CD4-positive, alpha-beta T cell treated with Interleukin-21 for 1 hour (primary cell): ENCODE measurements around the gene KCNH3.
"Not testable (repeated sequence)": the region's sequence is repeated elsewhere in the genome, so short reads cannot be mapped to it uniquely, and the experiment has no call there.

Experiments
- DNase-seq: peaks from one replicate; pipeline ENCODE4 v3.0.0-alpha.2; 2020

Gene KCNH3

GRCh38 chr12:49588721-49589516 lies 50.1 kb downstream of the KCNH3 start:
- no peak for DNase-seq

- no peak for DNase-seq
Observed at GRCh38 chr12:49598527-49598926, 59.7 kb downstream of the KCNH3 start.

- no peak for DNase-seq
Observed at GRCh38 chr12:49599961-49600360, 61.1 kb downstream of the KCNH3 start.

- DNase-seq = no peak
Observed at GRCh38 chr12:49603721-49604120, 64.9 kb downstream of the KCNH3 start.

- DNase-seq = no peak
Observed at GRCh38 chr12:49604856-49605255, 66.0 kb downstream of the KCNH3 start.

GRCh38 chr12:49605539-49605938 lies 66.7 kb downstream of the KCNH3 start, which contains the start of gene FAM186B:
Gene FAM186B (minus strand): TSS chr12:49605639. CDS start chr12:49605477, 162 bp downstream.
- DNase-seq = not testable (repeated sequence)
